SKM-1 (cell line): ENCODE results near the gene SLC25A47.
A peak's percentile ranks its signal among the peaks of the same experiment; 100 is the strongest.

Source experiments
- DNase-seq: peaks from one replicate; lab custom pipeline; 2025; ENCODE audit not compliant: unreplicated experiment; lab: John Stamatoyannopoulos, UW

The SLC25A47 gene

GRCh38 chr14:100322138-100322957 is 791 bp upstream of the SLC25A47 start:
- no peak for DNase-seq

- DNase-seq: no peak
Measured at GRCh38 chr14:100323942-100324307, 786 bp downstream of the SLC25A47 start.

- DNase-seq: no peak
Measured at GRCh38 chr14:100325231-100325632, 2.1 kb downstream of the SLC25A47 start.

GRCh38 chr14:100325958-100326357 is 2.8 kb downstream of the SLC25A47 start:
- no peak for DNase-seq

- no peak for DNase-seq
Measured at GRCh38 chr14:100327128-100327527, 4.0 kb downstream of the SLC25A47 start.

GRCh38 chr14:100328495-100329163 is 5.5 kb downstream of the SLC25A47 start:
- DNase-seq: no peak

GRCh38 chr14:100329233-100330006 is 6.3 kb downstream of the SLC25A47 start:
- no peak for DNase-seq

- no peak for DNase-seq
Measured at GRCh38 chr14:100330007-100330344, 6.8 kb downstream of the SLC25A47 start.

GRCh38 chr14:100330388-100330931 is 7.3 kb downstream of the SLC25A47 start:
- no peak for DNase-seq

GRCh38 chr14:100332071-100332639 is 9.0 kb downstream of the SLC25A47 start:
- DNase-seq: no peak

- no peak for DNase-seq
Measured at GRCh38 chr14:100332797-100333196, 9.7 kb downstream of the SLC25A47 start.

GRCh38 chr14:100333311-100333710 is 10.2 kb downstream of the SLC25A47 start:
- DNase-seq: no peak

GRCh38 chr14:100333827-100334226 is 10.7 kb downstream of the SLC25A47 start:
- no peak for DNase-seq

- no peak for DNase-seq
Measured at GRCh38 chr14:100334904-100335303, 11.8 kb downstream of the SLC25A47 start.

- no peak for DNase-seq
Measured at GRCh38 chr14:100336618-100337530, 13.7 kb downstream of the SLC25A47 start.

GRCh38 chr14:100339766-100340422 is 16.8 kb downstream of the SLC25A47 start:
- DNase-seq: no peak

- DNase-seq: no peak
Measured at GRCh38 chr14:100340423-100340813, 17.3 kb downstream of the SLC25A47 start.

- peak; percentile 68 for DNase-seq
Measured at GRCh38 chr14:100341301-100342031, 18.3 kb downstream of the SLC25A47 start.

GRCh38 chr14:100342195-100342594 is 19.1 kb downstream of the SLC25A47 start:
- no peak for DNase-seq
